ENCODE results near the gene AQP3.

DNA sequence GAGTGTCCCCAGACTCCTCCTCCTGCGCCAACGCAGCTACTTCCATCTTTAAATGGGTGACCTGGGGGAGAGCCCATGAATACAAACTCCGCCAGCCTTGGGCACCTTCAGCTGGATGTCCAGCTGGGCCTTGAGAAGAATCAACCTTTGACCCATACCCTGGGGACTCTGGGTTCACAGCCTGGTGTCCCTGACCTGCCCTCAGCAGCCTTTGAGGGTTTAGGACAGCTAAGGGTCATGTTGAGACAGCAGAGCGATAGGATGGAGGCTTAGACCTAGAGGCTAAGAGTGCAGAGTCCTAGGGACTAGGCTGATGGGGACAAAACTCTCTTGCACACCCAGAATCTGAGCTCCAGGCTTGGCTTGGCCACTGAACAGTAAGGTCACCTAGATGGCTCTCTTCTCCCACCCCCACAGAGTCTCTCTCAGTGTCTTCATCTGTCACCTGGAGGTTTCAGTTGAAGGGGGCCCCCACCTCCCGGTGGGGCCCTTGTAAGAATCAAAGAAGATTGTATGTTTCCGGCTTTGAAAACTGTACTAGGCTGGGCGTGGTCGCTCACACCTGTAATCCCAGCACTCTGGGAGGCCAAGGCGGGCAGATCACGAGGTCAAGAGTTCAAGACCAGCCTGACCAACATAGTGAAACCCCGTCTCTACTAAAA, 6.7 kb upstream of the AQP3 start:
- TF ChIP-seq CTCF (conservative IDR thresholded peaks at IDR 0.05; ENCODE audit: low read length) (no peak), EZH2phosphoT487 (IDR thresholded peaks at IDR 0.05; ENCODE audit: borderline replicate concordance, low read depth, low read length) (no peak)

Data from OCI-LY7 (cell line).